GM12878 (cell line): ENCODE results near the gene RIN1. TPM values are rescaled to one million over a fixed set of nuclear protein-coding genes. Genes with fewer than 3 reads are reported as not detected.
A peak's percentile ranks its signal among the peaks of the same experiment; 100 is the strongest.

Experiments
- ATAC-seq: fragments of 200-7000 bp; cut with Tn5 transposase; 3 replicates; pipeline ENCODE4 v1.9.1; 2020; ENCODE audit warnings: mild to moderate bottlenecking, moderate library complexity
- BruUV-seq: library from RNA; stranded (reverse); fragments of 400-500 nt; replicated peaks from 2 replicates; lab custom pipeline; 2021; lab: Mats Ljungman, UMichigan
- CTCF ChIA-PET: fragments of 300-600 bp; sonication (Branson Sonifier 250); formaldehyde crosslinking; extraction: SDS; loops from one replicate; lab custom pipeline; 2021; ENCODE audit warnings: inconsistent platforms; lab: Yijun Ruan, JAX
- POLR2A ChIA-PET: fragments of 350-600 bp; formaldehyde crosslinking; extraction: SDS; loops from one replicate; lab custom pipeline; 2021; ENCODE audit warnings: inconsistent platforms; lab: Charles Lee
- RAD21 ChIA-PET: fragments of 300-600 bp; sonication (Branson Sonifier 250); formaldehyde crosslinking; loops from one replicate; lab custom pipeline; 2023; ENCODE audit warnings: antibody characterized with exemption; ENCODE audit not compliant: unreplicated experiment; lab: Charles Lee
- SMC1A ChIA-PET: fragments of 300-600 bp; sonication (Branson Sonifier 250); formaldehyde crosslinking; loops from one replicate; lab custom pipeline; 2023; ENCODE audit not compliant: unreplicated experiment, uncharacterized antibody; lab: Charles Lee
- DNase-seq: peaks from one replicate; pipeline ENCODE4 v3.0.0-alpha.2; 2011; ENCODE audit warnings: low read depth, low spot score
- FAIRE-seq: peaks from 3 replicates; lab custom pipeline; 2011; peaks lifted over from hg19 to GRCh38; lab: Jason Lieb, UNC
- H2AFZ ChIP-seq: 2 replicates; pipeline ENCODE4 v1.6.0; 2011; ENCODE audit warnings: low read depth, low read length, control low read depth; ENCODE audit not compliant: control insufficient read depth
- H3K27ac ChIP-seq: 2 replicates; pipeline ENCODE4 v1.5.1; 2011; ENCODE audit warnings: control low read depth; ENCODE audit not compliant: control insufficient read depth, insufficient read depth
- H3K27me3 ChIP-seq, 2 experiments: replicated peaks in 1 of 2; 2 replicates each; pipeline versions ENCODE4 v1.6.0 to v1.6.1; 2011; ENCODE audit warnings: low read length in 1 of 2; ENCODE audit not compliant: control insufficient read depth in 2 of 2, insufficient read depth in 2 of 2
- H3K36me3 ChIP-seq, 2 experiments: 2 replicates each; pipeline ENCODE4 v1.5.1; 2011; ENCODE audit warnings: low read length in 1 of 2; ENCODE audit not compliant: control insufficient read depth in 2 of 2, insufficient read depth in 2 of 2
- H3K4me1 ChIP-seq: 2 replicates; pipeline ENCODE4 v1.6.1; 2011; ENCODE audit warnings: mild to moderate bottlenecking, low read length, moderate library complexity, mixed read lengths; ENCODE audit not compliant: control insufficient read depth, insufficient read depth
- H3K4me2 ChIP-seq: 2 replicates; pipeline ENCODE4 v1.6.0; 2011; ENCODE audit warnings: control low read depth; ENCODE audit not compliant: control insufficient read depth, insufficient read depth
- H3K4me3 ChIP-seq: fragments of 200-600 bp; sonication (generic); 2 replicates; pipeline ENCODE4 v1.5.1; 2016
- H3K79me2 ChIP-seq: 2 replicates; pipeline ENCODE4 v1.6.0; 2011; ENCODE audit warnings: low read length; ENCODE audit not compliant: control insufficient read depth, insufficient read depth
- H3K9ac ChIP-seq: 2 replicates; pipeline ENCODE4 v1.8.0; 2011; ENCODE audit warnings: low read length, control low read depth, mixed read lengths; ENCODE audit not compliant: control insufficient read depth, insufficient read depth
- H3K9me3 ChIP-seq: replicated peaks from 3 replicates; pipeline ENCODE4 v1.5.1; 2011; ENCODE audit warnings: mild to moderate bottlenecking, low read length; ENCODE audit not compliant: control insufficient read depth, insufficient read depth
- H4K20me1 ChIP-seq: 2 replicates; pipeline ENCODE4 v1.6.0; 2011; ENCODE audit not compliant: control insufficient read depth, insufficient read depth
- PBX3 ChIP-seq: IDR thresholded peaks from 2 replicates; pipeline ENCODE4 v1.6.1; 2011; ENCODE audit warnings: mild to moderate bottlenecking, low read depth, low read length, moderate library complexity; ENCODE audit not compliant: insufficient replicate concordance
- RFX5 ChIP-seq: IDR thresholded peaks from 2 replicates; pipeline ENCODE4 v1.6.1; 2011; ENCODE audit warnings: low read depth, low read length, improper control_type of control experiment
- USF2 ChIP-seq: IDR thresholded peaks from 2 replicates; pipeline ENCODE4 v1.6.1; 2011; ENCODE audit warnings: low read depth, low read length, improper control_type of control experiment, borderline replicate concordance
- WGBS: methylation state at CpG from one replicate; pipeline ENCODE4 v1.1.6; 2016; ENCODE audit warnings: low lambda C conversion rate; ENCODE audit not compliant: insufficient replicate concordance, insufficient coverage; ENCODE audit errors: missing lambda C conversion rate; 5-methylcytosine and 5-hydroxymethylcytosine counted together
- in situ Hi-C: fragments of 300-500 bp; cut with MboI; formaldehyde crosslinking; loops from 9 replicates; pipeline ENCODE4 v1.14.3; 2018; ENCODE audit warnings: mixed read lengths
- intact Hi-C: fragments of 100-400 bp; cut with micrococcal nuclease; formaldehyde crosslinking; loops from one replicate; pipeline ENCODE4 v1.14.2; 2022; ENCODE audit not compliant: unreplicated experiment
- polyA plus RNA-seq, 11 experiments: library from polyadenylated mRNA; depleted of rRNA in 4 of 11; unstranded in 6 of 11; stranded (reverse) in 5 of 11; fragments of >200 nt; fragmentation: Nextera tagmentation in 4 of 11; fragmentation: Illumina TruSeq in 1 of 11; extraction: Ambion mirVana in 4 of 11; extraction: Trizol in 1 of 11; gene quantifications; 1 replicate in 1 of 11; 2 replicates in 10 of 11; pipeline versions ENCODE4 v1.2.1 to v1.2.3, GENCODE V29; 2011 to 2016; ENCODE audit warnings: inconsistent platforms in 2 of 11, missing spikeins in 2 of 11, low read depth in 1 of 11
- total RNA-seq, 4 experiments: library from RNA; depleted of rRNA in 3 of 4; stranded (reverse); fragments of >200 nt in 3 of 4; fragmentation: Illumina TruSeq in 1 of 4; extraction: Trizol in 1 of 4; gene quantifications; 2 replicates each; pipeline versions ENCODE4 v1.2.1 to v1.2.3, GENCODE V29; 2013 to 2021

Gene RIN1
- total and polyA plus RNA-seq, 10 of the 15 experiments (the other 5 are each of a cell fraction or from before 2014, with no cell fraction given): 0.04 to 0.69 (median 0.22) TPM; not detected in 1

- TF ChIP-seq USF2: no peak
- no peak for TF ChIP-seq PBX3
These were observed 44.9 kb downstream of the RIN1 start (continued) for GRCh38 chr11:66291303-66291705.

DNA sequence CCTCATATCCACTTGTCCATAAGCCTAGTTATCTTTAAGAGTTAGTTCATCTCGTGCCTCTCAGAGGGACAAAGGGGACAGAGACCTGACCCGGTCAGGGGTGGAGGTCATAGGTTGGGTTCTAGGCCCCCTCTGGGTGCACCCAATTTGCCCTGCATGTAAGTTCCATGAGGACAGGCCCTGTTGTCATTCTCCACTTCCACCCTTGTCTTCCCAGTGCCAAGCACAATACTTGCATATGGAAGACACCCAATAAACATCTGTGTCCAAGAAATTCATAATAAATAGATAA lies 46.0 kb downstream of the RIN1 start:
- H3K9ac ChIP-seq: no peak overlapping the region
- peak overlapping the region; percentile 92 for H3K4me2 ChIP-seq

More for the DNA sequence above, 46.0 kb downstream of the RIN1 start:
- intact Hi-C loops: no loop called here
- no TSS peak for BruUV-seq
- Histone ChIP-seq H3K36me3 (no peaks in the 10 kb centered on the region; a peak in 1 of 4 replicates), H3K27me3 (peaks cover 2 to 7% of the 10 kb centered on the region in 2 experiments; a peak in 2 of 4 replicates), H3K4me3 (peak overlapping the region; percentile 79; the same call in 1 of the 2 replicates), H3K4me1 (peaks cover 15% of the 10 kb centered on the region), H3K27ac (no peak overlapping the region), H4K20me1 (no peaks in the 10 kb centered on the region; the same call in 1 of the 2 replicates), H3K9me3 (no peaks in the 10 kb centered on the region), H2AFZ (no peak overlapping the region), H3K79me2 (peaks cover 12% of the 10 kb centered on the region)
- WGBS: 62% methylated on average over 2 of the region's 2 CpGs
- ChIA-PET POLR2A (no interaction called here), CTCF (interaction anchor here (2.7 kb wide), 1 partner anchor 68 kb away, joined by 16 read pairs; no protein-coding TSS in a partner anchor), RAD21 (interaction anchor here (1.1 kb wide), 1 partner anchor 21 kb away, joined by 3 read pairs; no protein-coding TSS in a partner anchor), SMC1A (interaction anchor here (2.5 kb wide), 1 partner anchor 22 kb away, joined by 10 read pairs; no protein-coding TSS in a partner anchor)
- no peak for DNase-seq
- in situ Hi-C loops: no loop called here
- no peak for TF ChIP-seq RFX5
- ATAC-seq: no peak
- no peak for FAIRE-seq
